ENCODE measurements around the gene CNIH1. TPM values are rescaled to one million over a fixed set of nuclear protein-coding genes. Genes with fewer than 3 reads are reported as not detected.
A peak's percentile ranks its signal among the peaks of the same experiment; 100 is the strongest.

CNIH1 gene
- 10 to 100 TPM; 29.3 to 61.8 (median 59.5) TPM for total RNA-seq

GRCh38 chr14:54440873-54441868, at the start of gene CNIH1:
TSS of gene CNIH1 (minus strand) at chr14:54441374. CDS start at chr14:54441327, 47 bp downstream.
- Histone ChIP-seq H3K9me3 (no peaks in the 10 kb centered on the region), H3K27ac (peak within 1 kb of the TSS; percentile 85 to 94 (median 86)), H3K4me3 (peak within 1 kb of the TSS; percentile 45 to 84 (median 63)), H3K27me3 (no peaks in the 10 kb centered on the region), H3K36me3 (no peaks in the 10 kb centered on the region), H3K4me1 (peaks cover 0 to 39% (median 9%) of the 10 kb centered on the region in 4 donors)
- peak; percentile 80 to 87 for DNase-seq (ENCODE audit: low spot score in 2 of 2)
- TF ChIP-seq POLR2A (IDR thresholded peaks at IDR 0.05) (peak; percentile 50 to 62), EP300 (IDR thresholded peaks at IDR 0.05) (peak in 1 of 2 donors; percentile 77), CTCF (IDR thresholded peaks at IDR 0.05) (peak; percentile 90 to 99 (median 95))
- WGBS, 2 donors = 0% methylated on average over 62 to 98 of the region's 100 CpGs

- H3K27me3 ChIP-seq = no peaks in the 10 kb centered on the region
- WGBS, 2 donors = 38 to 40% methylated on average over 3 of the region's 3 CpGs
- no peaks in the 10 kb centered on the region for H3K9me3 ChIP-seq
- TF ChIP-seq CTCF (IDR thresholded peaks at IDR 0.05) = no peak
- no peak for TF ChIP-seq POLR2A (IDR thresholded peaks at IDR 0.05)
- no peak for TF ChIP-seq EP300 (IDR thresholded peaks at IDR 0.05)
- no peak overlapping the region for H3K27ac ChIP-seq
- no peak overlapping the region for H3K4me3 ChIP-seq
- H3K36me3 ChIP-seq = peaks cover 0 to 5% (median 0%) of the 10 kb centered on the region in 3 donors
- H3K4me1 ChIP-seq = peaks cover 0 to 35% (median 16%) of the 10 kb centered on the region in 4 donors
- DNase-seq (ENCODE audit: low spot score in 2 of 2) = no peak
These were observed 49.4 kb upstream of the CNIH1 start for GRCh38 chr14:54490445-54491175.

DNA sequence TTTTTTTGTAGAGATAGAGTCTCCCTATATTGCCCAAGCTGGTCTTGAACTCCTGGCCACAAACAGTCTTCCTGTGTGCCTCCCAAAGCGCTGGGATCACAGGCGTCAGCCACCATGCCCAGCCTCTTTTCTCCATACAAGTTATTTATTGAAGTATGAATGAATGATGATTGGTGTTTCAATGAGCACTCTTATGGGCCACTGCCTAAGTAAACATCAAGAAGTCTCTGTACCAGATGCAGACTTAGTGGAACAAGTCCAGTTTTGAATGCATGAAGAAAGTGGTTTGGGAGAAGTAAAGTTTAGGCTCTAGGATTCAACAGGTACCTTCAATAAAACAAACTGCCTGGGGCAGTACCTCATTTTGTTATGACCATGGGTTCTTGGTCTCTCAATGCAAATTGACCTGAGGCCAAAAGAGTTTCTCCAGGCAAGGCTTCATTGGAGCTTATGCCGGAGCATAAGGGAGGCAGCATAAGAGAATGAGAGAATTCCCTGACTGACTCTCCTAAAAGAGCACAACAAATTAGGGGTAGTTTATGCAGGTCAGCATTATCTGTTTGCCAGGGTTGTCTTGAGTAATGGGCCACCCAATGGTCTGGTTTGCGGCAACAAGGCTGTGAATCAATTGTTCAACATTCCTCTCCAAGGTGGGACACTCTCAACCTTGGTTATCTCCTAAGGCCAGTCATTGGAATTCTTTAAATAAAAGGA, 48.7 kb upstream of the CNIH1 start:
- WGBS, 2 donors = 93% methylated on average over 4 of the region's 4 CpGs
- peak overlapping the region in 3 of 4 donors; percentile 88 to 99 (median 98) for H3K27ac ChIP-seq
- TF ChIP-seq CTCF (IDR thresholded peaks at IDR 0.05) (no peak), EP300 (IDR thresholded peaks at IDR 0.05) (no peak)
- H3K36me3 ChIP-seq = peaks cover 0 to 5% (median 0%) of the 10 kb centered on the region in 3 donors
- H3K4me1 ChIP-seq = peaks cover 0 to 40% (median 17%) of the 10 kb centered on the region in 4 donors
- no peaks in the 10 kb centered on the region for H3K27me3 ChIP-seq
- H3K4me3 ChIP-seq = peak overlapping the region in 1 of 4 donors; percentile 99
- DNase-seq (ENCODE audit: low spot score in 2 of 2) = no peak
- H3K9me3 ChIP-seq = no peaks in the 10 kb centered on the region

- no peak for TF ChIP-seq CTCF (IDR thresholded peaks at IDR 0.05)
- no peak for TF ChIP-seq POLR2A (IDR thresholded peaks at IDR 0.05)
- no peak for TF ChIP-seq EP300 (IDR thresholded peaks at IDR 0.05)
- 12 to 21% methylated on average over 5 of the region's 5 CpGs for WGBS, 2 donors
- Histone ChIP-seq H3K4me1 (peaks cover 0 to 46% (median 20%) of the 10 kb centered on the region in 4 donors), H3K27ac (peak overlapping the region; percentile 84 to 99 (median 93)), H3K36me3 (peaks cover 0 to 5% (median 0%) of the 10 kb centered on the region in 3 donors), H3K9me3 (no peaks in the 10 kb centered on the region), H3K27me3 (no peaks in the 10 kb centered on the region), H3K4me3 (peak overlapping the region; percentile 76 to 99 (median 86))
- DNase-seq (ENCODE audit: low spot score in 2 of 2) = no peak
These were observed 48.1 kb upstream of the CNIH1 start for GRCh38 chr14:54489318-54489683.

All from tibial nerve (tissue), 4 donors.